H1 (cell line): Measurements from ENCODE around the gene WRAP73. TPM values are rescaled to one million over a fixed set of nuclear protein-coding genes. Genes with fewer than 3 reads are reported as not detected.

Source experiments
- CTCF ChIA-PET: fragments of 300-600 bp; sonication (Branson Sonifier 250); formaldehyde crosslinking; loops from one replicate; lab custom pipeline; 2021; ENCODE audit not compliant: partially characterized antibody; lab: Charles Lee
- POLR2A ChIA-PET: fragments of 300-600 bp; sonication (Branson Sonifier 250); formaldehyde crosslinking; loops from one replicate; lab custom pipeline; 2021; ENCODE audit warnings: inconsistent platforms; ENCODE audit not compliant: partially characterized antibody; lab: Charles Lee
- DNase-seq, 2 experiments: peaks; one replicate each; pipeline versions ENCODE4 v3.0.0 to v3.0.0-alpha.2; 2010 to 2022; ENCODE audit warnings: low spot score in 2 of 2, low read depth in 1 of 2, mixed read lengths in 1 of 2
- FAIRE-seq: peaks from 2 replicates; lab custom pipeline; 2011; peaks lifted over from hg19 to GRCh38; lab: Jason Lieb, UNC
- H2AFZ ChIP-seq: 2 replicates; pipeline ENCODE4 v1.8.1; 2012; ENCODE audit warnings: low read length, inconsistent platforms
- H2AK5ac ChIP-seq: 2 replicates; pipeline ENCODE4 v1.6.1; 2013; ENCODE audit warnings: low read depth, low read length
- H2BK120ac ChIP-seq: replicated peaks from 2 replicates; pipeline ENCODE3; 2013; ENCODE audit warnings: low read depth, low read length, inconsistent platforms
- H2BK12ac ChIP-seq: 2 replicates; pipeline ENCODE4 v1.6.1; 2013; ENCODE audit warnings: low read depth, low read length
- H2BK15ac ChIP-seq: 2 replicates; pipeline ENCODE4 v1.6.1; 2013; ENCODE audit warnings: low read length
- H2BK20ac ChIP-seq: 2 replicates; pipeline ENCODE4 v1.6.1; 2013; ENCODE audit warnings: low read length
- H2BK5ac ChIP-seq: 2 replicates; pipeline ENCODE4 v1.6.1; 2013; ENCODE audit warnings: low read depth, low read length
- H3K14ac ChIP-seq: 2 replicates; pipeline ENCODE4 v1.6.1; 2013; ENCODE audit warnings: inconsistent platforms; ENCODE audit not compliant: insufficient read length
- H3K18ac ChIP-seq: 2 replicates; pipeline ENCODE4 v1.6.1; 2013; ENCODE audit warnings: low read length; ENCODE audit errors: extremely low read depth
- H3K23ac ChIP-seq: 2 replicates; pipeline ENCODE4 v1.6.1; 2013; ENCODE audit warnings: inconsistent platforms; ENCODE audit not compliant: insufficient read length
- H3K23me2 ChIP-seq: 2 replicates; pipeline ENCODE4 v1.6.1; 2013; ENCODE audit warnings: low read depth, low read length
- H3K27ac ChIP-seq: 2 replicates; pipeline ENCODE4 v1.6.1; 2011; ENCODE audit warnings: low read depth, low read length, inconsistent platforms
- H3K27me3 ChIP-seq, 4 experiments: replicated peaks in 1 of 4; 1 replicate in 1 of 4; 2 replicates in 3 of 4; pipeline versions ENCODE4 v1.6.1 to v1.8.1; 2011 to 2013; ENCODE audit warnings: low read length in 3 of 4, mild to moderate bottlenecking in 3 of 4, inconsistent platforms in 2 of 4, mixed read lengths in 2 of 4, moderate library complexity in 1 of 4; ENCODE audit not compliant: control insufficient read depth in 3 of 4, insufficient read depth in 3 of 4; ENCODE audit errors: extremely low read depth in 1 of 4
- H3K36me3 ChIP-seq, 4 experiments: 2 replicates each; pipeline versions ENCODE4 v1.6.1 to v1.8.1; 2011 to 2013; ENCODE audit warnings: mild to moderate bottlenecking in 4 of 4, low read length in 3 of 4, moderate library complexity in 2 of 4, control low read depth in 1 of 4, inconsistent platforms in 1 of 4; ENCODE audit not compliant: insufficient read depth in 4 of 4, control insufficient read depth in 2 of 4
- H3K4ac ChIP-seq: replicated peaks from 2 replicates; pipeline ENCODE3; 2013; ENCODE audit warnings: low read length, low read depth, mixed read lengths, inconsistent platforms; ENCODE audit not compliant: insufficient read length
- H3K4me1 ChIP-seq, 4 experiments: replicated peaks in 1 of 4; 1 replicate in 1 of 4; 2 replicates in 3 of 4; pipeline versions ENCODE4 v1.6.1 to v1.8.1; 2011 to 2013; ENCODE audit warnings: low read length in 3 of 4, inconsistent platforms in 2 of 4, mixed read lengths in 1 of 4; ENCODE audit not compliant: insufficient read depth in 4 of 4, control insufficient read depth in 3 of 4
- H3K4me2 ChIP-seq, 2 experiments: 2 replicates each; pipeline versions ENCODE4 v1.6.1 to v1.8.1; 2011 to 2013; ENCODE audit warnings: low read depth in 2 of 2, low read length in 2 of 2, control low read depth in 1 of 2, inconsistent platforms in 1 of 2, mild to moderate bottlenecking in 1 of 2; ENCODE audit not compliant: insufficient read depth in 1 of 2
- H3K4me3 ChIP-seq, 4 experiments: fragments of 200-600, 300-600 bp in 1 of 4; sonication (generic), shearing (Covaris generic), sonication (Bioruptor Twin) in 1 of 4; 2 replicates each; pipeline versions ENCODE4 v1.5.1 to v1.8.1; 2011 to 2016; ENCODE audit warnings: low read length in 4 of 4, low read depth in 3 of 4, control low read depth in 2 of 4, inconsistent platforms in 2 of 4, mild to moderate bottlenecking in 2 of 4, mixed read lengths in 1 of 4, moderate library complexity in 1 of 4; ENCODE audit not compliant: insufficient read depth in 2 of 4; ENCODE audit errors: extremely low read depth in 1 of 4
- H3K56ac ChIP-seq: replicated peaks from 2 replicates; pipeline ENCODE3; 2013; ENCODE audit warnings: low read depth, mild to moderate bottlenecking, mixed read lengths, low read length, inconsistent platforms; ENCODE audit not compliant: insufficient read length
- H3K79me1 ChIP-seq: 2 replicates; pipeline ENCODE4 v1.6.1; 2013; ENCODE audit warnings: low read depth, low read length, control low read depth
- H3K79me2 ChIP-seq, 2 experiments: 2 replicates each; pipeline versions ENCODE4 v1.6.1 to v1.8.1; 2012 to 2013; ENCODE audit warnings: low read length in 2 of 2, mild to moderate bottlenecking in 2 of 2, inconsistent platforms in 1 of 2; ENCODE audit not compliant: insufficient read depth in 2 of 2, control insufficient read depth in 1 of 2
- H3K9ac ChIP-seq, 4 experiments: replicated peaks in 1 of 4; 1 replicate in 1 of 4; 2 replicates in 3 of 4; pipeline versions ENCODE4 v1.6.1 to v1.8.1; 2011 to 2013; ENCODE audit warnings: low read depth in 3 of 4, low read length in 3 of 4, control low read depth in 2 of 4, mild to moderate bottlenecking in 2 of 4, moderate library complexity in 2 of 4, inconsistent platforms in 1 of 4; ENCODE audit errors: extremely low read depth in 1 of 4
- H3K9me3 ChIP-seq, 2 experiments: 2 replicates each; pipeline versions ENCODE4 v1.6.1 to v1.8.1; 2012 to 2013; ENCODE audit warnings: mild to moderate bottlenecking in 2 of 2, moderate library complexity in 2 of 2, control low read depth in 1 of 2, inconsistent platforms in 1 of 2, low read depth in 1 of 2, low read length in 1 of 2, mixed read lengths in 1 of 2; ENCODE audit not compliant: insufficient read depth in 2 of 2
- H4K20me1 ChIP-seq, 2 experiments: replicated peaks in 1 of 2; 2 replicates each; pipeline versions ENCODE3 to v1.8.1; 2011 to 2013; ENCODE audit warnings: inconsistent platforms in 2 of 2, low read length in 2 of 2, mild to moderate bottlenecking in 1 of 2; ENCODE audit not compliant: insufficient read depth in 2 of 2, control insufficient read depth in 1 of 2
- H4K5ac ChIP-seq: 2 replicates; pipeline ENCODE4 v1.6.1; 2013; ENCODE audit warnings: low read length, low read depth, mixed read lengths, inconsistent platforms; ENCODE audit not compliant: insufficient read length
- H4K8ac ChIP-seq: 2 replicates; pipeline ENCODE4 v1.8.0; 2013; ENCODE audit warnings: mild to moderate bottlenecking, moderate library complexity, low read length, inconsistent platforms; ENCODE audit not compliant: insufficient read depth; ENCODE audit errors: extremely low read depth
- H4K91ac ChIP-seq: replicated peaks from 2 replicates; pipeline ENCODE3; 2013; ENCODE audit warnings: low read length, mixed read lengths, inconsistent platforms; ENCODE audit not compliant: insufficient read length
- CHD1 ChIP-seq: IDR thresholded peaks from 2 replicates; pipeline ENCODE4 v1.6.1; 2012; ENCODE audit warnings: low read depth, low read length, improper control_type of control experiment
- JUN ChIP-seq: IDR thresholded peaks from 2 replicates; pipeline ENCODE4 v1.6.1; 2011; ENCODE audit warnings: low read depth, mild to moderate bottlenecking, improper control_type of control experiment, low read length
- RXRA ChIP-seq: IDR thresholded peaks from 2 replicates; pipeline ENCODE4 v1.6.1; 2011; ENCODE audit warnings: low read depth, mild to moderate bottlenecking, low read length, moderate library complexity; ENCODE audit not compliant: insufficient read depth
- TCF12 ChIP-seq: IDR thresholded peaks from 2 replicates; pipeline ENCODE4 v1.6.1; 2011; ENCODE audit warnings: low read depth, mild to moderate bottlenecking, low read length
- WGBS, 2 experiments: shearing (Covaris generic) in 1 of 2; methylation state at CpG; one replicate each; pipeline versions ENCODE4 v1.1.6 to v1.1.7; 2013 to 2015; ENCODE audit warnings: low lambda C conversion rate in 2 of 2, mixed read lengths in 2 of 2, inconsistent platforms in 1 of 2, low coverage in 1 of 2, missing lambda C conversion rate in 1 of 2; ENCODE audit not compliant: insufficient replicate concordance in 2 of 2, insufficient coverage in 1 of 2, insufficient read length in 1 of 2; ENCODE audit errors: extremely low coverage in 1 of 2, missing lambda C conversion rate in 1 of 2; 5-methylcytosine and 5-hydroxymethylcytosine counted together
- polyA plus RNA-seq, 7 experiments: library from polyadenylated mRNA; depleted of rRNA in 3 of 7; stranded (reverse) in 5 of 7; unstranded in 2 of 7; fragments of >200 nt in 5 of 7; fragments of 200-250 nt in 2 of 7; gene quantifications; 1 replicate in 5 of 7; 2 replicates in 1 of 7; 4 replicates in 1 of 7; pipeline versions ENCODE4 v1.2.1 to v1.2.3, GENCODE V29; 2011 to 2013; ENCODE audit warnings: missing spikeins in 2 of 7, mixed read lengths in 2 of 7
- total RNA-seq: library from RNA; stranded (reverse); fragmentation: NEBNext Ultra II Directional; extraction: Animal tissue kit (Norgen Biotek cat#: 25700); gene quantifications from 2 replicates; pipeline ENCODE4 v1.2.1, GENCODE V29; 2021

Gene WRAP73
- total and polyA plus RNA-seq, 2 of the 8 experiments (the other 6 are each of a cell fraction or from before 2014, with no cell fraction given) = 30.3 to 50.7 TPM

GRCh38 chr1:3607703-3608065 lies 42.2 kb downstream of the WRAP73 start:
- no peak overlapping the region for H3K4ac ChIP-seq
- TF ChIP-seq JUN (no peak), TCF12 (no peak), CHD1 (no peak), RXRA (no peak)
- TF ChIP-seq, all 59 proteins: peak for 0
- peaks cover 3 to 10% (median 8%) of the 10 kb centered on the region in 4 experiments for H3K27me3 ChIP-seq
- ChIA-PET CTCF (interaction anchor here (1.0 to 6.4 kb wide), 8 partner anchors 9 to 155 kb away, joined by 3 to 84 read pairs (median 4); no protein-coding TSS in a partner anchor), POLR2A (interaction anchor here (1.9 kb wide), 1 partner anchor 9 kb away, joined by 8 read pairs; no protein-coding TSS in a partner anchor)
- H2BK120ac ChIP-seq = no peak overlapping the region
- H3K27ac ChIP-seq = no peak overlapping the region
- no peak overlapping the region for H3K18ac ChIP-seq
- H4K91ac ChIP-seq = no peak overlapping the region
- H4K5ac ChIP-seq = no peak overlapping the region
- no peak overlapping the region for H2BK20ac ChIP-seq
- FAIRE-seq (no peak), DNase-seq (no peak)
- no peaks in the 10 kb centered on the region; a peak in 1 of 8 replicates for H3K36me3 ChIP-seq
- no peak overlapping the region for H2AFZ ChIP-seq
- H2BK5ac ChIP-seq = no peak overlapping the region
- H3K4me1 ChIP-seq = peaks cover 0 to 24% (median 13%) of the 10 kb centered on the region in 4 experiments; a peak in 6 of 7 replicates
- peaks cover 0 to 14% of the 10 kb centered on the region in 2 experiments; a peak in 3 of 4 replicates for H3K79me2 ChIP-seq
- no peak overlapping the region for H3K56ac ChIP-seq
- 93% methylated on average over 15 of the region's 18 CpGs; no CpG with 5 or more reads in 1 of the 2 experiments for WGBS, 2 experiments
- peaks cover 19% of the 10 kb centered on the region; the same call in 1 of the 2 replicates for H3K23me2 ChIP-seq
- no peak overlapping the region for H3K9ac ChIP-seq
- H4K8ac ChIP-seq = no peak overlapping the region
- no peak overlapping the region for H3K23ac ChIP-seq
- peaks cover 0 to 10% of the 10 kb centered on the region in 2 experiments for H4K20me1 ChIP-seq
- H2BK15ac ChIP-seq = no peak overlapping the region
- H3K4me2 ChIP-seq = no peak overlapping the region
- H3K9me3 ChIP-seq = no peaks in the 10 kb centered on the region; a peak in 1 of 4 replicates
- H3K79me1 ChIP-seq = peaks cover 2% of the 10 kb centered on the region
- no peak overlapping the region for H3K14ac ChIP-seq
- H2AK5ac ChIP-seq = no peak overlapping the region
- no peak overlapping the region for H3K4me3 ChIP-seq
- H2BK12ac ChIP-seq = no peak overlapping the region
